GM19351 (cell line): ENCODE measurements around the gene ZCCHC24.
"Not testable (repeated sequence)": the region's sequence is repeated elsewhere in the genome, so short reads cannot be mapped to it uniquely, and the experiment has no call there.

Experiments used
- ATAC-seq: cut with Tn5 transposase; IDR thresholded peaks from one replicate; pipeline ENCODE4 v1.9.1; 2021; ENCODE audit warnings: mild to moderate bottlenecking, moderate library complexity; ENCODE audit not compliant: unreplicated experiment

The ZCCHC24 gene

GRCh38 chr10:79447911-79448731 lies 2.7 kb upstream of the ZCCHC24 start:
- no peak for ATAC-seq

DNA sequence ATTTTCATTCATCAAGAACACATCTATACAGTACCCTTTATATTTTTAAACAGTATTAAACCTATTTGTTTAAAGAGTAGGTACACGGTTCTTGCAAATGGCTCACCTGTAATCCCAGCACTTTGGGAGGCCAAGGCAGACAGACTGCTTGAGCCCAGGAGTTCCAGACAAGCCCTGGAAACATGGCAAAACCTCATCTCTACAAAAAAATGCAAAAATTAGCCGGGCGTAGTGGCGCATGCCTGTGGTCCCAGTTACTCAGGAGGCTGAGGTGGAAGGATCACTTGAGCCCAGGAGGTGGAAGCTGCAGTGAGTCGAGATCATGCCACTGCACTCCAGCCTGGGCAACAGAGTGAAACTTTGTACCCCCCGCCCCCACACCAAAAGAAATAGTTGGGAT lies 1.8 kb upstream of the ZCCHC24 start:
- not testable (repeated sequence) for ATAC-seq

DNA sequence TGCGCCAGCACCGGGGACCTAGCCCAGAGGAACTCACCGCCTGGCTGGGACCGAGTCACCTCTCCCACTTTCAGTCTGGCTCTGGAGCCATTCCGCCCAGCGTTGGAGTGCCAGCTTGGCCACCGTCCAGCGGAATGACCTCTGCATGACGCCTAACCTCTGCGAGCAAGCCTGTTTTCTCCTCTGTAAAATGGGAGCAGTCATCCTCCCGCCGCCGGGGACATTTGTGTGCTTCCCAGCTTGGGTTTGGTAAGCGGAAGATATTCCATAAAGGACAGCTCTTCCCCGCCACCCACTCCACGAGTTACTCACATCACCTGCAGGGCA lies 1.3 kb upstream of the ZCCHC24 start:
- no peak for ATAC-seq

- peak; percentile 7 for ATAC-seq
Observed at GRCh38 chr10:79445977-79446757, 743 bp upstream of the ZCCHC24 start.

GRCh38 chr10:79444199-79445119 lies 965 bp downstream of the ZCCHC24 start:
- ATAC-seq, result peak; percentile 31

GRCh38 chr10:79443338-79444198 lies 1.9 kb downstream of the ZCCHC24 start:
- no peak for ATAC-seq

- ATAC-seq, result no peak
Observed at GRCh38 chr10:79442171-79443040, 3.0 kb downstream of the ZCCHC24 start.

DNA sequence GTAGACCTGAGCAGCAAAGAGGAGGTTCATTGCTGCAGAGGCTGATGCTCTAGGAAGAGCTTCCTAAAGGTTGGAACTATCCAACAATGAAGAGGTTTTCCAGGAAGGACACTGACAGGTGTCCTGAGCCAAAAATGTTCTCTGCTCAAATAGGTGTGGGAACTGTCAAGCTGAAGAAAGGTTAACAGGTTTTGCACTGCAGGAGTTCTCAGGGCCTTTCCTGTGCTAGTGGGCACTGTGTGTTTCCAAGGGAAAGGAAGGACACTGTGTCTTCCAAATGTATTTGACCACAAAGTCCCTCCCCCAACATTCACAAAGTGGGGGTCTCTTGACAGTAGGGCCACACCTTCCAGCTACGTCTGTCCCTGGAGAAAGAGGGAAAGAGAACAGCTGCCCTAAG lies 4.0 kb downstream of the ZCCHC24 start:
- ATAC-seq, result no peak

- ATAC-seq, result no peak
Observed at GRCh38 chr10:79440281-79440680, 5.1 kb downstream of the ZCCHC24 start.

DNA sequence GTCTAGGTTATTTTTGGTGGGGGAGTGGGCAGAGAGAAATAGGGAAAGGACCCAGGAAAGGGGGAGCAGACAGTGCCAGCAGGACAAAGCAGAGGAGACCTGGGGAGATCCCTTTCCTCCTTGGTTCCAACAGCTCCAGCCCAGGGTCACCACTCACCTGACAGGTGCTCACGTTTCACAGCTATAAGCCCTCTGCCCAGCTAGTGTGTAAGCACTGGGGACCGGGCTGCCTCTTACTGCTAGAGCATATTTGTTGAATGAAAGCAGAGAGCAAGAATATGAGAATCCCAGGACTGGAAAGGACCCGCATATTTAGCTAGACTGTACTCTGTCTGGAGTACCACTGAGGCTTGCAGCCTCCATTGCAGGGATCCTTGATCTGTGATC lies 6.7 kb downstream of the ZCCHC24 start:
- no peak for ATAC-seq

DNA sequence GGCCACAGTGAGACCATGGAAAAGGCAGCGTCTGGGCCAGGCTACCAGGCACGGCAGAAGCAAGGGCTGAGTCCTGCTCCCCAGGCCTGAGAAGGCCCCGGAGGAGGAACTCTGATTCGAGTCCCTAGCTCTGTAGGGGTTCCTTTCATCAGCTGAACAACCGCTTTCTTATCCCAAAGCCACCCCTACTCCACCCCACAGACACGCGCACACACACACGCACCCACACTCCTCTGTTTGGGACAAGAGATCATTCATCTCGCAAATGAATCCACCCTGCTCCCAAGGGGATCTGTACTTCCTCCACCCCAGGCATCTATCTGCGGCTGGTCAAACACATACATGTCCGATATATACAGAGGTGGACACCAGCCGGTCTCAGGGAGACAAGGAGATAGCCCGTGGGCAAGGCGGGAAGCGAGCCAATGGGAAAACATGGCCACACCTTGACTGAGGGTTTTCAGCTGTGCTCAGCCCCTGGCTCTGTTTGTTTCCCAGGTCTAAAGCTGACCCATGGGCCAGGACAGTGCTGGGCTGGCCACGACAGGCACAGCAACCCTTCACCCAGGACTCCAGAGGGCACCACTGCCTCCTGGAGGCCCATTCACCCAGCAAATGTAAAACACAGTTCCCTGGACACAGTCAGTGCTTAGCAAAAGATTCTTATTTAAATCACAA lies 7.3 kb downstream of the ZCCHC24 start:
- no peak for ATAC-seq

GRCh38 chr10:79437111-79437814 lies 8.2 kb downstream of the ZCCHC24 start:
- ATAC-seq, result no peak

- no peak for ATAC-seq
Observed at GRCh38 chr10:79436850-79437103, 8.6 kb downstream of the ZCCHC24 start.

DNA sequence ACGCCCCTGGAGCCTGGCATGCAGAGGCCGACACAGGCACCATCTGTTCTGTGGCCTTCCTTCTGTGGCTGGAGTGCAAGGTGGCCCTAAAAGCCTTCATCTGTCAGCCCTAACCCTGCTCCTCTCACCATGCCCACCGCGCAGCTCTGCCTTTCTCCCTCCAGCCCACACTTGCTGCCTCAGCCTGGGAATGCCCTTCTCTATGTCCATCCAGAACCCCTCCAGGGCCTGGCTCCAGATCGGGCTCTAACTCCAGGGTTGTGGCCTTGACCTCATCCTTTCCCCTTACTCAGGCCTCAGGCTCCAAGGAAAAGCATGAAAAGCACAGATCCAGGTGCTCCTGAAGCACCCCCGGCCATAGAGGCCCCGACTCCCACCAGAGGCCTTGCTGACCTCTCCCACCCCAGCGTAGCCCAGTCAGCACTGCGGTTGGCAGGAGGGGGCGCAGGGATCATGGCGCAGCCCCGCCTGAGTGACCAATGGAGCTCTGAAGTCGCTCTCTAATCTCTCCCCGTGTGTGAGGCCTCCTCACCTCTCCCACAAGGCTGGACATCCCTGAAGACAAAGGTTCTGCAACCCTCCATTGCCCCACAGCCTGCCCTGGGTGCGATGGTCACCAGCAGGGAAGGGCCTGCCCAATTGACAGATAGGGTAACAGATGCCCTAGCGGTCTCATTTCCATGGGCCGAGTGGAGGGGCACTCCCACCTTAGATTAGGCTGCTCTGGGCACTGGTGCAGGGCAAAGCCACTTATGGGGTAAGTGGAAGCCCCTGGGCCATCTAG lies 9.2 kb downstream of the ZCCHC24 start:
- no peak for ATAC-seq

DNA sequence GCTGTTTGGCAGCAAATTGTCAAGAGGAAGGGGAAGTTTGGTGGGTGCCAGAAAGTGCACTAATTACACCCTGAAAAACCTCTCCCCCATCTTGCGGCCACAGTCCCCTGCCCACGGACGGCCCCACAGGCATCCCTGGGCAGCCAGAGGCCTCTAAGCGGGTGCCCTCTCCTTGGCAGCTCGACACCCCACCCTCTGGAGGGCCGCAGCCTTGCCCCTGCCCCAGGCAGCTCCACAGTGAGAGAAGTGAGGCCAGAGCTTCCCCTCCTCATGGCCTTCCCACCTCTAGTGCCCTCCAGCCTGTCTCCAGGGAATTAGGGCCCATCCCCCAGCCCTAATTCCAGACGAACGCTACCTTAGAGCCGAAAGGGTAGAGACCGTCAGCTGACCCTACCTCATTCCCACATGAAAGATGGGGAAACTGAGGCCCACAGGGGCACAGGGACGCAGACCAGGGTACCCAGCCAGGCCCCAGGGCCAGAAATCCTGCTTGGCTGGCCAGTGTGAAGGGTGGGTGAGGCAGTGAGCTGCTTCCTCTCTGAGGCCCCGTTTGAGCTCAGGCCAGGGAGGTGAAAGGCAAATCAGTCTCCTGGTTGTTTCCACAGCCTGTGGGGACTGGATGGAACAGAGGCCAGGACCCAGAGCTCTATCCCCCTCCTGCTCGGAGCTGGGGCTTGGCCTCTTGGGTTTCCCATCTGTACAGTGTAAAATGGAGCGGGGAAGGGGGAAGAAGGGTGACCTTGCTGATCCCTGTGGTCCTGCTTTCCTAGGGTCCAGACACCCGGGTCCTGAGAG lies 10.0 kb downstream of the ZCCHC24 start:
- no peak for ATAC-seq

- ATAC-seq, result no peak
Observed at GRCh38 chr10:79434821-79435251, 10.6 kb downstream of the ZCCHC24 start.

DNA sequence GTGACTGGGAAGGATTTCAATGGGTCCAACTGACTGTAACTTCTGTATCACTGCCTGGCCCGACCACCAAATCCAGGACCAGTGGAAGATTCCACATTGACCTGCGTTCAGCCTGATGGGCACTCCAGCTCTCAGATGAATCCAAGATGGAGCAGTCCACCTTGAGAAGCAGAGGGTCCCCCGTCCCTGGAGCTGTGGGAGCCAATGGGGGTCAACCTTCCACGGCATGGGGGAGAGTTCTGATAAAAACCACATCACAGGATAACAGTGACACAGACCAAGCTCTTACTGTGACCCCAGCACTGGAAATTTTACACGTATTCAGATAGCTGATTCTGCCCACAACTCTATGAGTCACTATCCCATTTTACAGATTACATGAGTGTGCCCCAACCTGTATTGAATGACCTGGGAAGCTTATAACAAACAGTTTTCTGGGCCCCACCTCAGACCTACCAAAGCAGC lies 11.2 kb downstream of the ZCCHC24 start:
- ATAC-seq, result no peak
